NOMO-1 treated with dmso at 0.1 percent for 144 hours (cell line): ENCODE measurements around the gene COPS6.

Source experiments
- DNase-seq: peaks from one replicate; lab custom pipeline; 2025; ENCODE audit not compliant: unreplicated experiment; lab: John Stamatoyannopoulos, UW

Gene COPS6

DNA sequence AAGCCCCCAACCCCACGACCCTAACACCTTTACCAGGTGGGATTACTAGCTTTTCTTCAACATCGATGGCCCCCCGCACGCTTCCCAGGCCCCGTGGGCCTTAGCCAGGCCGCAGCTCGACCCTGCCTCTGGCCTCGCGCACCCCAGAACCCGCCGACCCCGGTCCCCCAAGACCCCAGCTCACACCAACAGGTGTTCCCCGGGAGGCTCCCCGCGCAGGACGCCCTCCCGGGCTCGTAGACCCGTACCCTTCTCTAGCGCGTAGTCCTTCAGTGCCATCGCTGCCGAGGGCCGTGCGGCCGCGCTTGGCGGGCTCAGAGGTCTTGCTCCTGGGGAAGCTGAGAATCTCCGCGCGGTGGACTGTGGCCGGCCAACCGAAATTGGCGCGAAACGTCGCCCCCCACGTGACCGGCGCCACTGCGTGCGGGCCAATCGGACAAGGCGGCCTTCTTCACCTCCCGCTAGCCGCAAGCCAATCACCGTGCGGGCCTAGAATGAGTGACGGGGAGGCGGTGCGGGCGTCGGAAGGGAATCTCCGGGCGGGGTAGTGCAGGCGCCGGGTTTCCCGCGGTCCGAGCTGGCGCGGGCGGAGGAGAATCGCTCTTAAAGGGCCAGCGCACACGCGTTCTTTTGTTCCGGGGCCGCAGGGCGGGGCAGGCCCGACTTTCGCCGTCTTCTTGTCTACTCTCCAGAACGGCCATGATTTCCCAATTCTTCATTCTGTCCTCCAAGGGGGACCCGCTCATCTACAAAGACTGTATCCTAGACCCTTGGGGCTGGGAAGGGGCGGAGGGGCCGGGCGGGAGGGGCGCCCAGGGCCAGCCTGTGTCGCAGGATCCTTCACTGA is 12.5 kb downstream of the COPS6 start, which contains the start of the genes AP4M1 and MCM7:
TSS of gene AP4M1 (plus strand) at position 628 of the 847 bp plus-strand sequence. CDS start at position 700, 72 bp downstream.
TSS of gene MCM7 (minus strand) at position 382 of the 847 bp plus-strand sequence. CDS start at position 279, 103 bp downstream.
- DNase-seq, result peak; percentile 100

DNA sequence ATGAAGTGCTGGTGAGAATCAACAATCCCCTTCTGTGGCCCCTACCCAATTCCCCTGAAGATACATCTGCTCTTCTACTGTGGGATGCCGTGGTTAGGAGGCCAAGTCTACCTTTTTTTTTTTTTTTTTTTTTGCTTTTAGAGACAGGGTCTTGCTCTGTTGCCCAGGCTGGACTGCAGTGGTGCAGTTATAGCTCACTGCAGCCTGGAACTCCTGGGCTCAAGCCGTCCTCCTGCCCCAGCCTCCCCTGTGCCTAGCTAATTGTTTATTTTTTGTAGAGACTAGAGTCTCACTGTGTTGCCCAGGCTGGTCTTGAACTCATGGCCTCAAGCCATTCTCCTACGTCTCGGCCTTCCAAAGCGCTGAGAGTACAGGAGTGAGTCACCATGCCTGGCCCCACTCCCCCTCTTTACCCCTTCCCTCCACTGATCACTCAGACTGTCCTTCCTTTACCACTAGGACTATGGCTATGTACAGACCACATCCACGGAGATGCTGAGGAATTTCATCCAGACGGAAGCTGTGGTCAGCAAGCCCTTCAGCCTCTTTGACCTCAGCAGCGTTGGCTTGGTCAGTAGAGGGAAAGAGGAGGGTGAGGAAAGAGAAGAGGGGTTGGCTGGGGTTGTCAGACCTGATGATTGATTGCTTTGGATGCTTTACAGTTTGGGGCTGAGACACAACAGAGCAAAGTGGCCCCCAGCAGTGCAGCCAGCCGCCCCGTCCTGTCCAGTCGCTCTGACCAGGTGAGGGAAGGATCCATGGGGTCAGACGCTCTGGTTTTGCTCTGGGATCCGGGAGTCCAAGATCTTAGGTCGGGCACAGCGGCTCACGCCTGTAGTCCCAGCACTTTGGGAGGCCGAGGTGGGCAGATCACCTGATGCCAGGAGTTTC is 14.4 kb downstream of the COPS6 start:
- no peak for DNase-seq

DNA sequence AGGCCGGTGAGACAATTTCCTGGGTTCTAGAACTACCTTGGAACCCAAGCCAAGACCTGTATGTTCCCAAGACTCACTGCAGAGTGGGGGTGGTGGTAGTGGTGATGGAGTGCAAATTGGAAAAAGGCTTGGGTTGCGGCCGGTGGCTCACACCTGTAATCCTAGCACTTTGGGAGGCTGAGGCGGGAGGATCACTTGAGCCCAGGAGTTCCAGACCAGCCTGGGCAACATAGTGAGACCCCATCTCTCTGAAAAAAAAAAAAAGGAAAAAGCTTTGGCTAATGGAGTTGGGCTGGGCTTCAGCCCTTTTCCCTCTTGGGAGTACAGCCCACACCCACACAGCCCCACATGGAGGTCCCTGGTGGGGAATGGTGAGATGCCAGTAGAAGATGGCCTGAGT is 16.8 kb downstream of the COPS6 start:
- no peak for DNase-seq

DNA sequence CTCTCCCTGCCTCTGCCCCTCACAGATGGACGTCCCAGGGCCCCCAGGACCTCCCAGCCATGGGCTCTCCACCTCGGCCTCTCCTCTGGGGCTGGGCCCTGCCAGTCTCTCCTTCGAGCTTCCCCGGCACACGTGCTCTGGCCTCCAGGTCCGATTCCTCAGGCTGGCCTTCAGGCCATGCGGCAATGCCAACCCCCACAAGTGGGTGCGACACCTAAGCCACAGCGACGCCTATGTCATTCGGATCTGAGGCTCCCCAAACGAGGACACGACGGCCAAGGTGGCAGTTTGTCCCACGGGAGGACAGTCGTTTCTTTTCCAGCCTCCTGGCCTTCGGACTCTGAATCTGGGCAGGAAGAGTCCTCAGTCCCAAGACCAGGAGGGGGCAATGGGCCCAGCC is 17.9 kb downstream of the COPS6 start:
- DNase-seq, result no peak

DNA sequence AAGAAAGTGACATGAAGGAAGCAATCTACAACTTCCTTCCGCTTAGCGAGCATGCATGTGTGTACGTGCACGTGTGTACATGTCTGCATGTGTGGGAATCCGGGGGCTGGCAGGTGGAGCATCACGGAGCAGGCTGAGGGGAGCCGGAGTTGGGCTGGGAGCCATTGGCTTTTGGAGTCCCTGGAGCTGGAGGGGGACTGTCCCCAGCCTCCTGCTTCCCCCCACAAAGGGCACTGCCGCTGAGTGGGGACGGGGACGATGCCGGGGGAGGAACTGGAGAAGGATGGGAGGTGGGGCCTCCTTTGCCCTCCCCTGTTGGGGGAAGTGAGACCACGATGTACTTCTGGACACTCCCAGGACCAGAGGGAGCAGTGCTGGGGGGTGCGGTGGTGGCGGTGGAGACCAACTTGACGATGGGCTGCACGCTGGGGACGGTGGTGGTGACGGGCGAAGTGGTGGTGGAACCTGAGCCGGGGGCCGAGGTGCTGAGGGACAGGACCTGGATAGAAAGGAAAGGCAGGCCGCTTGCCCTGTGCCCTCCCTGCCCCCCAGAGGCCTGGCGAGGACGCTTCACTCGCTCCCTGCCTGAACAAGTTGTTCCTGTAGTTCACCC is 18.5 kb downstream of the COPS6 start:
- DNase-seq, result no peak

DNA sequence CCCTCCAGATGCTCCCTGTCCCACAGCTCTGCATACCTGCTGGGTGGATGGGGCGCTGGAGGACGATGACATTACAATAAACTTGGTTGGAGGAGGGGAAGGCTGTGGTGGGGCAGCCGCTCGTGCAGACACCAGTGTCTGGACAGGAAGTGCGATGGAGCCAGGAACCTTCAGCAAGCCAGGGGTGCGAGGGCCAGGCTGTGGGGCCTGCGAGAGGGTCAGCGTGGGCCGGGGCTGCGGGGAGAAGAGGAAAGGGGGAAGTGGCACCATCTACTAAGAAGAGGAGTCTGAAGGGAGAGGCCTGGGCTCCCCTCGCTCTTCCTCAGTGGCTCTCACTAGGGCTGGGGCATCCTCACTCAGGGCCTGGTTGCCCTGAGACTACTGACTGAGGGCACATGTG is 19.1 kb downstream of the COPS6 start:
- DNase-seq, result no peak

DNA sequence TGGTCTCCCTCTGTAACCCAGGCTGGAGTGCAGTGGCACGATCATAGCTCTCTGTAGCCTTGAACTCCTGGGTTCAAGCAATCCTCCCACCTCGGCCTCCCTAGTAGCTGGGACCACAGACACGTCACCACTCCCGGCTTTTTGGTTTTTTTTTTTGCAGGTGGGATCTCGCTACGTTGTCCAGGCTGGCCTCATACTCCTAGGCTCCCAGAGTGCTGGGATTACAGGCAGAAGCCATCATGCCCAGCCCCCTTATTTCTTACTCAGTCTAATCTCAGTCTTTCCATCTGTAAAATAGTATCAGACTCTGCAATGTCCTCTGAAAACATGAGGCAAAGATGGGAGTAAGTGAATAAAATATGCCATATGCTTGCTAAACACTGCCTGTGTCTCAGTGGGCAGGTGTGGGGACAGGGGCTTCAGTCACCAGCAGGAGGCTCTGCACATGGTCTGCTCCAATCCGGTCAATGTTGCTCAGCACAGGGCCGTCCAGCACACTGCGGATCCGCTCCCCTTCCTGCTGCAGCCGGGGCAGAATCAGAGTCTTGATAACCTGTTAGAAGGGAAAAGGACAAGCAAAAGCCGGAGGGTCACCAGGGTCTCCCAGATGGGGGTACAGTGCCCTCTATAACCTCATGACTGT is 20.9 kb downstream of the COPS6 start:
- no peak for DNase-seq

DNA sequence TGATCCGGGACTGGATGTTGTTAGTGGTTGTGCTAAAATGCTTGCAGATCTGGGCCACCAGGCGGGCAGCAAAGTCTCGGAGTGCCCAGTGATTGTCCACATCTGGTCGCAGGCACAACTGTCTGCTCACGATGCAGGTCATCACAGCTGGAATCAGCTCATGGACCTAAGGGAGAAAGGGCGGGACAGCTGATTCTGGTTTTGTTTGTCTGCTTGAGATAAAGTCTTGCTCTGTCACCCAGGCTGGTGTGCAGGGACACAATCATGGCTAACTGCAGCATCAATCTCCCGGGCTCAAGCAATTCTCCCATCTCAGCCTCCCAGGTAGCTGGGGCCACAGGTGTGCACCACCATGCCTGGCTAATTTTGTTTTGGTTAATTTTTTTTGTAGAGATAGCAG is 22.4 kb downstream of the COPS6 start:
- no peak for DNase-seq

DNA sequence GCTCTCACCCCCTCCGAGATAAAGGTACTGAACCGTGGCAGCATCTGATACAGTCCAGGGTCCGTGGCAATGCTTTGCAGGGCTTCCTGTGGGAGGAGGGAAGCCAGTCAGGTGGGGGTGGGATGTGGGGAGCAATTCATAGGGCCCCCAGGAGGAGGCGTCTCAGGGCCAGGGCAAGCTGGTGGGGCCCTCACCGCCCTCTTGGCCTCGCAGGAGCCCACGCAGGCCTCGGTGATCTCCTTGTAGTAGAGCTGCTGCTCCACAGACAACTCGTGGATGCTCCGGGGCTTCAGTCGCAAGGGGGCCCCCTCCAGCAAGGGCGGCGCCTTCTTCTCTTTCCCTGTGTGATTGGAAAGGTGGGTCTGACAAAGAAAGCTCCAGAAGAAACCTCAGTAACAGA is 23.1 kb downstream of the COPS6 start:
- DNase-seq, result no peak

DNA sequence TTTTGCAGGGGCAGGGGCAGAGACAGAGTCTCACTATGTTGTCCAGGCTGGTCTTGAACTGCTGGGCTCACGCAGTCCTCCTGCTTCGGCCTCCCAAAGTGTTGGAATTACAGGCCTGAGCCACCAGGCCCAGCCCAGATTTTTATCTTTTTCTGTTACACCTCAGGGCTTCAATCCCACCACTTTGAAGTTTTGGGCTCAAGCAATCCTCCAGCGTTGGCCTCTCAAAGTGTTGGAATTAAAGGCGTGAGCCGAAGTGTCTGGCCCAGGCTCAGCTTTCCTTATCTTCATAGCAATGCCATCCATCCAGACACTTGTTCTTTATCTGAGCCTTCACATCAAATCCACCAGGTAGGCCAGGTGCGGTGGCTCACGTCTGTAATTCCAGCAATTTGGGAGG is 26.3 kb downstream of the COPS6 start:
- DNase-seq, result no peak

DNA sequence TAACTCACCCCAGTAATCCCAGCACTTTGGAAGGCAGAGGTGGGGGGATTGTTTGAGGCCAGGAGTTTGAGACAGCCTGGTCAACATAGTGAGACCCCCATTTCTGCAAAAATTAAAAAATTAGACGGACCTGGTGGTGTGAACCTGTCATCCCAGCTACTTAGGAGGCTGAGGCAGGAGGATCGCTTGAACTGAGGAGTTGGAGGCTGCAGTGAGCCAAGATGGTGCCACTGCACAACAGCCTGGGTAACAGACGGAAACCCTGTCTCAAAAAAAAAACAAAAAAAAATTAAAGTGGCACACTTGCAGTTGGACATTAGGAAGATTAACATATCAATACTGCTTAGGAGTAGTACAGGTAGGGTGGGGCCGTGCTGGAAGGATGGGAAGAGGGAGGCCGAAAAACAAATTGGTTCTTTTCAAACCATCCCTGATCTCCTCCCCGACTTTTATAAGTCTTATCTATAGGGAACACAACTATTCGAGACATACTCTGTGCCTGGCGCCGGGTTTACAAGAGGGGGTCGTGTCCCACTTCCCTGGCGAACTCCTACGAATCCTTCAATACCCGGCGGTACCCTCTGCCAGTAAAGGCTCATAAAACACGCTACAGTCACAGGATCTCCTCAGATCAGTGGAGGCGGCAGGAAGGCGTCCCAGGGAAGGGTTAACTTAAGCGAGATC is 29.8 kb downstream of the COPS6 start:
- no peak for DNase-seq

DNA sequence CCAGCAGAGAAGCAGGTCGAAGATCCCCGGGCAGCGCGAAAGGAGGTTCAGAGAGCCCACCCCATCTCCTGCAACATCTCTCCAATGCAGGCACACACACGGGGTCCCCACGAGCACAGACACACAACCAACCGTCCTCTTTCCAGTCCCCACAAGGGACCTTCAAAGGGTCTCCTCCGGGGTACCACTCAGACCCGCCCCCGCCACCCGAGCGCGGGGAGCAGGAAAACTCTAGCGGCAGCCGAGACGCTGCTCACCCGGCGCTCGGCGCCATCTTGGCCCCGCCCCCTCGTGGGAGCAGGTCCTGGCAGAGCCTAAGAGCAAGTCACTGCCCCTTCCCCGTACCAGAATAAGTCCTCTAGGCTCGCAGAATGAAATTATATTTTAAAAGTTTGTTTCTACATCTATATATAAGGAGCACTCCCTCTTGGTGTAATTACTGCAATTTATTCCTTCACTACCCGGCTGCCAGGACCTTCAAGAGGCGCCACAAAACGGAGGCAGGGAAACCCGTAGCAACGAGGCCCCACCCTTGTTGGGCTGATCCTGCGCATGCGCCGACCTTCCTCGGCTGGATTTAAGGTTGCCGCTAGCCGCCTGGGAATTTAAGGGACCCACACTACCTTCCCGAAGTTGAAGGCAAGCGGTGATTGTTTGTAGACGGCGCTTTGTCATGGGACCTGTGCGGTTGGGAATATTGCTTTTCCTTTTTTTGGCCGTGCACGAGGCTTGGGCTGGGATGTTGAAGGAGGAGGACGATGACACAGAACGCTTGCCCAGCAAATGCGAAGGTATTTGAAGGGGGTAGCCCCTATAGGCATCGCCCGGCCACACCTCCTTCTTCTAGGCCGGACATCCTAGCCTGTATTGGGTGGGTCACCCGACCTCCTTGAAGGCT is 30.6 kb downstream of the COPS6 start, which contains the start of the genes CNPY4 and TAF6:
TSS of gene CNPY4 (plus strand) at position 563 of the 898 bp plus-strand sequence. CDS start at position 674, 111 bp downstream.
TSS of gene TAF6 (minus strand) at position 287 of the 898 bp plus-strand sequence. CDS start 5,149 bp downstream, outside the sequence.
- peak; percentile 94 for DNase-seq

DNA sequence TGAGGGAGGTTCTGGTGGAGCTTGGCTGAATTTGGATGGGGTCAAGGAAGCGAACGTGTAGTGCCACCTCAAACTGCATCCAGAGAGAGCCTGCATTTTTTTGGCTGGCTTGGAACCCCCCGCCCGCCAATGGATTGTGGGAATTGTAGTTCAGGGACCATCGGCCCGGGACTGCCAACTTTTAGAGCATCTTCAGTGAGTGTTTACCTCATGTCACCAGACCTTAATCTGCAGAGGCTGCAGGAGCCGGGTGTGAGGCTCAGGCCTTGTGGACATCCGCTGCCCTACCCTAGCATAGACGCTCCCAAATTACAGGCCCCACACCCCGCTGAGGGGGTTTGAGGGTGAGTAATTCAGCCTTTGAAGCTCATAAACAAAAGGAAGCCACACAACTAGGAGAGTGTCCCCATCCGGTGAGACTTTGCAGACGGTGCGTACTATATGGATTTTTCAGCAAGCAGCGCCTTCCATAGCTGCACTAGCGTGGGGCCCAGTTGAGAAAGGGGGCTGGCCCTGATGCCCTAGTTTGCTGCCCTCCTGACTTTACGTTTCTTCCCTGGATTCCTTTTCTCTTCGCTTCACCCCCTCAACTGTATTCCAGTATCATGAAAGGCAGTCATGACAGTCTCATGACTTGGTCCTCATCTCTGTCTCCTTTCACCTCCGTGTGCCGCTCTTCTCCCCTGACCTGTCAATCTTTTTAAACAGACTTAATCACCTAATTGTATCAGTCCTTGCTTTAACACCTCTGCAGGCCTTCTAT is 31.4 kb downstream of the COPS6 start:
- peak; percentile 34 for DNase-seq

DNA sequence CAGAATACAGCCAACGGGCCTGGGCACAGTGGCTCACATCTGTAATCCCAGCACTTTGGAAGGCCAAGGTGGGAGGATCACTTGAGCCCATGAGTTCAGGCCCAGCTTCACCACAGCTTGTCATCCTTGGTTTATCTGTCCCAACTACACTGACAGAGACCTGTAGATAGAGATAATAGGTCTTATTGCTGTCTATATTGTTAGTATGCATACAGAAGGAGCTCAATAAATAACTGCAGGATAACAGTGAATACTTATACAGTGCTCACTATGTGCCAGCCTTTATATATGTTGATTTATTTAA is 31.9 kb downstream of the COPS6 start:
- DNase-seq, result no peak

DNA sequence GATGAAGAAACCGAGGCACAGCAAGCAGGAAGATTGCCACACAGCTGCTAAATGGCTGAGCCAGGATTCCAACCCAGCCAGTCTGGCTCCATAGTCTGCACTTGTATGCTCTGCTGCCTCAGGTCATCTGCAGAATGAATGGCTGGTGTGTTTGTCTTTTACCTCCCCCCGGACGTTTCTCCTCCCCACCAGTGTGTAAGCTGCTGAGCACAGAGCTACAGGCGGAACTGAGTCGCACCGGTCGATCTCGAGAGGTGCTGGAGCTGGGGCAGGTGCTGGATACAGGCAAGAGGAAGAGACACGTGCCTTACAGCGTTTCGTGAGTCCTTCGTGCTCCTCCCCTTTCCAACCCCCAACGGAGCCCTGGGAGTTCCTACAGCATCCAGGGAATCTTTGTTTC is 33.3 kb downstream of the COPS6 start:
- no peak for DNase-seq

DNA sequence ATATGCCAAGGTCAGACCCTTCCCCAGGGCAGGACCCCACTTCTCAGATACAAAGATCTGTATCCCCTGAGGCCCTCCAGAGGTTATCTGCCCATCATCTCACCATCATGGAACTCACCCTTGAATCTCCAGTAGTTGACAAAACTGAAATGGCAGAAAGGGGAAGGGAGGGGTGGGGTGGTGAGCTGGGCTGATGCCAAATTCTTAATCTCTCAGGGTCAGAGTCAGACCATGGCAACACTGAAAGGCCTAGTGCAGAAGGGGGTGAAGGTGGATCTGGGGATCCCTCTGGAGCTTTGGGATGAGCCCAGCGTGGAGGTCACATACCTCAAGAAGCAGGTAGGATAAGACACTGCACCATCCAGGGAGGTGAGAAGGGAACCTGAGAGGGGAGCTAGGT is 33.8 kb downstream of the COPS6 start:
- DNase-seq, result no peak

DNA sequence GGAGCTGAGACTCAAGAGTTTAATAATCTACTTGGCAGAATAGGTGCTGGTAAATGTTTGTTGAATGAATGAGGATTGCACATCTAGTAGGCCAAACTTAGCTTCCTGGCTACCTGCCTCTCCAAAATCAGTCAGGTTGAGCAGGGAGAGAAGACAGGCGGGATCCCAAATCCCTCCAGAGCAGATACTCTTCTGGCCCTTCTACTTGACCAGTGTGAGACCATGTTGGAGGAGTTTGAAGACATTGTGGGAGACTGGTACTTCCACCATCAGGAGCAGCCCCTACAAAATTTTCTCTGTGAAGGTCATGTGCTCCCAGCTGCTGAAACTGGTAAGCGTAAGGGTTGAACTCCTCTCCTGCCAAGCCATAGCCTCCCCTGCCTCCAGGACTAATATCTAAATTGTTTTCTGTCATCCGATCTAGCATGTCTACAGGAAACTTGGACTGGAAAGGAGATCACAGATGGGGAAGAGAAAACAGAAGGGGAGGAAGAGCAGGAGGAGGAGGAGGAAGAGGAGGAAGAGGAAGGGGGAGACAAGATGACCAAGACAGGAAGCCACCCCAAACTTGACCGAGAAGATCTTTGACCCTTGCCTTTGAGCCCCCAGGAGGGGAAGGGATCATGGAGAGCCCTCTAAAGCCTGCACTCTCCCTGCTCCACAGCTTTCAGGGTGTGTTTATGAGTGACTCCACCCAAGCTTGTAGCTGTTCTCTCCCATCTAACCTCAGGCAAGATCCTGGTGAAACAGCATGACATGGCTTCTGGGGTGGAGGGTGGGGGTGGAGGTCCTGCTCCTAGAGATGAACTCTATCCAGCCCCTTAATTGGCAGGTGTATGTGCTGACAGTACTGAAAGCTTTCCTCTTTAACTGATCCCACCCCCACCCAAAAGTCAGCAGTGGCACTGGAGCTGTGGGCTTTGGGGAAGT is 35.8 kb downstream of the COPS6 start:
- DNase-seq, result no peak
